ENCODE measurements around the gene TMEM63B. TPM values are rescaled to one million over a fixed set of nuclear protein-coding genes. Genes with fewer than 3 reads are reported as not detected.

The TMEM63B gene
- total and polyA plus RNA-seq, 9 of the 15 experiments (the other 6 are each of a cell fraction or from before 2014, with no cell fraction given), result 0.14 to 39.4 (median 14.4) TPM

GRCh38 chr6:44151348-44152108 lies 24.2 kb downstream of the TMEM63B start (continued):
- TF ChIP-seq PHF8 (IDR thresholded peaks at IDR 0.05; ENCODE audit: borderline replicate concordance, low read length), result no peak
- no peak for TF ChIP-seq NFIC (IDR thresholded peaks at IDR 0.05)
- TF ChIP-seq MAZ (CRISPR knock-in tag; conservative IDR thresholded peaks at IDR 0.05 in 1 of 2, IDR thresholded peaks at IDR 0.05 in 1 of 2), result peak; percentile 42 to 87; a peak in 2 of 4 replicates
- no peak for TF ChIP-seq ZNF347 (CRISPR knock-in tag; IDR thresholded peaks at IDR 0.05; ENCODE audit: low read depth)
- no peak for TF ChIP-seq TFAM (CRISPR knock-in tag; conservative IDR thresholded peaks at IDR 0.05)
- no peak for TF ChIP-seq ZNF655 (CRISPR knock-in tag; IDR thresholded peaks at IDR 0.05)
- no peak for TF ChIP-seq RBM34 (IDR thresholded peaks at IDR 0.05; ENCODE audit: borderline replicate concordance, insufficient read depth, low read length)
- TF ChIP-seq ZNF778 (CRISPR knock-in tag; IDR thresholded peaks at IDR 0.05), result no peak
- peak; percentile 68; the same call in 1 of the 2 replicates for TF ChIP-seq LCOR (CRISPR knock-in tag; IDR thresholded peaks at IDR 0.05)
- TF ChIP-seq CHCHD3 (CRISPR knock-in tag; IDR thresholded peaks at IDR 0.05), result 0 out of 2 replicates have a peak, but pooled peaks have one; percentile 37
- TF ChIP-seq HMG20B (CRISPR knock-in tag; IDR thresholded peaks at IDR 0.05), result no peak
- TF ChIP-seq GTF2E2 (tag; IDR thresholded peaks at IDR 0.05), result no peak
- no peak for TF ChIP-seq ZZZ3 (IDR thresholded peaks at IDR 0.05)
- TF ChIP-seq RFX7 (CRISPR knock-in tag; IDR thresholded peaks at IDR 0.05), result no peak
- no peak for TF ChIP-seq MECOM (CRISPR knock-in tag; IDR thresholded peaks at IDR 0.05)
- TF ChIP-seq ELK3 (CRISPR knock-in tag; IDR thresholded peaks at IDR 0.05), result no peak
- no peak for TF ChIP-seq SP2 (IDR thresholded peaks at IDR 0.05; ENCODE audit: extremely low read depth, low read depth, low read length, poor library complexity, severe bottlenecking)
- TF ChIP-seq EHMT2 (IDR thresholded peaks at IDR 0.05), result no peak
- no peak for TF ChIP-seq ZBTB9 (CRISPR knock-in tag; IDR thresholded peaks at IDR 0.05)
- no peak for TF ChIP-seq CHD1 (IDR thresholded peaks at IDR 0.05; ENCODE audit: low read length)
- no peak for TF ChIP-seq MAFG (tag; conservative IDR thresholded peaks at IDR 0.05)
- no peak for TF ChIP-seq COPS2 (conservative IDR thresholded peaks at IDR 0.05)
- TF ChIP-seq ZBTB26 (CRISPR knock-in tag; IDR thresholded peaks at IDR 0.05), result no peak
- TF ChIP-seq ZNF316 (IDR thresholded peaks at IDR 0.05), result no peak
